HG02884 (cell line): ENCODE measurements around the gene LYSMD4.

Experiments
- ATAC-seq: cut with Tn5 transposase; IDR thresholded peaks from one replicate; pipeline ENCODE4 v1.9.1; 2021; ENCODE audit warnings: mild to moderate bottlenecking, moderate library complexity; ENCODE audit not compliant: unreplicated experiment

Gene LYSMD4

GRCh38 chr15:99731336-99732123 lies 1.7 kb downstream of the LYSMD4 start:
- ATAC-seq: no peak

- no peak for ATAC-seq
Observed at GRCh38 chr15:99729920-99730319, 3.3 kb downstream of the LYSMD4 start.

GRCh38 chr15:99729327-99729726 lies 3.9 kb downstream of the LYSMD4 start:
- no peak for ATAC-seq

GRCh38 chr15:99728916-99729315 lies 4.3 kb downstream of the LYSMD4 start:
- no peak for ATAC-seq

GRCh38 chr15:99727733-99728132 lies 5.5 kb downstream of the LYSMD4 start:
- ATAC-seq: no peak

GRCh38 chr15:99727330-99727729 lies 5.9 kb downstream of the LYSMD4 start:
- ATAC-seq: no peak

GRCh38 chr15:99726333-99726732 lies 6.9 kb downstream of the LYSMD4 start:
- ATAC-seq: no peak

GRCh38 chr15:99722406-99722805 lies 10.8 kb downstream of the LYSMD4 start:
- ATAC-seq: no peak

GRCh38 chr15:99721896-99722295 lies 11.3 kb downstream of the LYSMD4 start:
- no peak for ATAC-seq

- no peak for ATAC-seq
Observed at GRCh38 chr15:99721104-99721778, 12.0 kb downstream of the LYSMD4 start.

- ATAC-seq: no peak
Observed at GRCh38 chr15:99720533-99720932, 12.7 kb downstream of the LYSMD4 start.

GRCh38 chr15:99719096-99719541 lies 14.1 kb downstream of the LYSMD4 start:
- ATAC-seq: peak; percentile 82

GRCh38 chr15:99718421-99718820 lies 14.8 kb downstream of the LYSMD4 start:
- ATAC-seq: no peak

- ATAC-seq: peak; percentile 39
Observed at GRCh38 chr15:99717161-99718009, 15.9 kb downstream of the LYSMD4 start.

GRCh38 chr15:99716540-99717095 lies 16.6 kb downstream of the LYSMD4 start:
- ATAC-seq: no peak

- no peak for ATAC-seq
Observed at GRCh38 chr15:99712415-99712814, 20.8 kb downstream of the LYSMD4 start.

GRCh38 chr15:99711625-99712024 lies 21.6 kb downstream of the LYSMD4 start:
- no peak for ATAC-seq

GRCh38 chr15:99709243-99709986 lies 23.8 kb downstream of the LYSMD4 start:
- ATAC-seq: no peak

- no peak for ATAC-seq
Observed at GRCh38 chr15:99708563-99708962, 24.7 kb downstream of the LYSMD4 start.

GRCh38 chr15:99707473-99708270 lies 25.6 kb downstream of the LYSMD4 start:
- ATAC-seq: no peak
